HepG2 (cell line): ENCODE data around the gene PNPLA2. TPM values are rescaled to one million over a fixed set of nuclear protein-coding genes. Genes with fewer than 3 reads are reported as not detected.
A peak's percentile ranks its signal among the peaks of the same experiment; 100 is the strongest.

Source experiments
- CBFB ChIP-seq: sonication (generic); formaldehyde crosslinking; IDR thresholded peaks from 2 replicates; pipeline ENCODE4 v1.4.0; 2020; ENCODE audit warnings: missing genetic modification reagents
- DPF2 ChIP-seq: sonication (generic); formaldehyde crosslinking; IDR thresholded peaks from 2 replicates; pipeline ENCODE4 v1.4.0; 2020; ENCODE audit warnings: mild to moderate bottlenecking, low read depth, missing genetic modification reagents, borderline replicate concordance
- FOSL1 ChIP-seq: sonication (generic); formaldehyde crosslinking; IDR thresholded peaks from 2 replicates; pipeline ENCODE4 v1.9.0; 2021; ENCODE audit warnings: missing genetic modification reagents, borderline replicate concordance
- HNF1B ChIP-seq: sonication (generic); formaldehyde crosslinking; IDR thresholded peaks from 2 replicates; pipeline ENCODE4 v1.5.1; 2020; ENCODE audit warnings: mild to moderate bottlenecking, moderate library complexity, missing genetic modification reagents
- KDM3A ChIP-seq: IDR thresholded peaks from 2 replicates; pipeline ENCODE4 v1.6.1; 2018; ENCODE audit warnings: low read depth, missing compliant biosample characterization
- LBX2 ChIP-seq: sonication (generic); formaldehyde crosslinking; IDR thresholded peaks from 2 replicates; pipeline ENCODE4 v1.5.0; 2020; ENCODE audit warnings: missing genetic modification reagents, mild to moderate bottlenecking, borderline replicate concordance
- MAFK ChIP-seq, 2 experiments: IDR thresholded peaks in 1 of 2; conservative IDR thresholded peaks in 1 of 2; 2 replicates each; pipeline ENCODE4 v1.6.1; 2011; ENCODE audit warnings: improper control_type of control experiment in 2 of 2, low read length in 2 of 2
- MNT ChIP-seq: fragments of 450-650 bp; IDR thresholded peaks from 2 replicates; pipeline ENCODE4 v1.6.1; 2016
- TBX2 ChIP-seq: sonication (generic); formaldehyde crosslinking; IDR thresholded peaks from 2 replicates; pipeline ENCODE4 v1.5.0; 2020; ENCODE audit warnings: missing genetic modification reagents, mild to moderate bottlenecking, borderline replicate concordance
- ZEB1 ChIP-seq: IDR thresholded peaks from 2 replicates; pipeline ENCODE4 v1.6.1; 2012; ENCODE audit warnings: mild to moderate bottlenecking, low read depth, inconsistent platforms; ENCODE audit not compliant: insufficient replicate concordance
- ZFX ChIP-seq: sonication (generic); formaldehyde crosslinking; IDR thresholded peaks from 2 replicates; pipeline ENCODE4 v1.4.0; 2020; ENCODE audit warnings: mild to moderate bottlenecking, low read depth, missing genetic modification reagents, moderate library complexity
- ZFY ChIP-seq: sonication (generic); formaldehyde crosslinking; IDR thresholded peaks from 2 replicates; pipeline ENCODE4 v1.4.0; 2020; ENCODE audit warnings: missing genetic modification reagents
- ZNF143 ChIP-seq: sonication (generic); formaldehyde crosslinking; IDR thresholded peaks from 2 replicates; pipeline ENCODE4 v1.4.0; 2020; ENCODE audit warnings: missing genetic modification reagents
- ZNF501 ChIP-seq: sonication (generic); formaldehyde crosslinking; IDR thresholded peaks from 2 replicates; pipeline ENCODE4 v1.5.1; 2020; ENCODE audit warnings: mild to moderate bottlenecking, moderate library complexity, missing genetic modification reagents
- ZNF687 ChIP-seq: sonication (generic); formaldehyde crosslinking; IDR thresholded peaks from 2 replicates; pipeline ENCODE4 v1.5.1; 2020; ENCODE audit warnings: mild to moderate bottlenecking, missing genetic modification reagents, moderate library complexity
- ZNF891 ChIP-seq: sonication (generic); formaldehyde crosslinking; IDR thresholded peaks from 2 replicates; pipeline ENCODE4 v1.5.0; 2020; ENCODE audit warnings: mild to moderate bottlenecking, missing genetic modification reagents
- polyA plus RNA-seq, 8 experiments: library from polyadenylated mRNA; depleted of rRNA in 3 of 8; stranded (reverse) in 7 of 8; unstranded in 1 of 8; fragments of >200 nt; fragmentation: Illumina TruSeq in 4 of 8; extraction: Trizol in 4 of 8; gene quantifications; 2 replicates each; pipeline versions ENCODE4 v1.2.1 to v1.2.3, GENCODE V29; 2011 to 2016; ENCODE audit warnings: low read depth in 4 of 8, missing spikeins in 1 of 8, mixed read lengths in 1 of 8; ENCODE audit not compliant: insufficient read depth in 1 of 8
- total RNA-seq, 5 experiments: library from RNA; depleted of rRNA; stranded (reverse); fragments of >200 nt; fragmentation: Illumina TruSeq; extraction: Trizol; gene quantifications; 2 replicates each; pipeline ENCODE4 v1.2.3, GENCODE V29; 2016; ENCODE audit warnings: low read depth in 1 of 5

PNPLA2 gene
- total and polyA plus RNA-seq, 2 of the 13 experiments (the other 11 are each of a cell fraction or from before 2014, with no cell fraction given), result 10.5 to 43.2 TPM

- TF ChIP-seq ZFY (CRISPR knock-in tag) (0 out of 2 replicates have a peak, but pooled peaks have one; percentile 15), TBX2 (CRISPR knock-in tag) (0 out of 2 replicates have a peak, but pooled peaks have one; percentile 18), HNF1B (peak; percentile 62; the same call in 1 of the 2 replicates), ZNF143 (CRISPR knock-in tag) (no peak), ZEB1 (no peak), FOSL1 (no peak), ZNF891 (CRISPR knock-in tag) (peak; percentile 21; the same call in 1 of the 2 replicates), ZFX (CRISPR knock-in tag) (peak; percentile 48; the same call in 1 of the 2 replicates), KDM3A (0 out of 2 replicates have a peak, but pooled peaks have one; percentile 11), MAFK (conservative IDR thresholded peaks at IDR 0.05 in 1 of 2, IDR thresholded peaks at IDR 0.05 in 1 of 2; ENCODE audit: low read length in 2 of 2) (no peak), MNT (no peak), DPF2 (CRISPR knock-in tag) (0 out of 2 replicates have a peak, but pooled peaks have one; percentile 18), ZNF687 (CRISPR knock-in tag) (peak; percentile 55), ZNF501 (CRISPR knock-in tag) (0 out of 2 replicates have a peak, but pooled peaks have one; percentile 30), CBFB (CRISPR knock-in tag) (0 out of 2 replicates have a peak, but pooled peaks have one; percentile 26), LBX2 (CRISPR knock-in tag) (0 out of 2 replicates have a peak, but pooled peaks have one; percentile 16)
Observed at GRCh38 chr11:803770-804598, 14.7 kb upstream of the PNPLA2 start (continued).
